ENCODE data around the gene NRXN3.

Gene NRXN3

GRCh38 chr14:78325911-78326310 lies 155.7 kb downstream of the NRXN3 start:
- no peak overlapping the region for H3K27ac Mint-ChIP-seq
- H3K27me3 Mint-ChIP-seq (ENCODE audit: low read depth): peaks cover 6% of the 10 kb centered on the region
- H3K9me3 Mint-ChIP-seq: no peaks in the 10 kb centered on the region
- TF ChIP-seq CTCF (IDR thresholded peaks at IDR 0.05; ENCODE audit: unreplicated experiment in 3 of 3): no peak
- no peak overlapping the region for H3K4me3 Mint-ChIP-seq
- peaks cover 19% of the 10 kb centered on the region for H3K4me1 Mint-ChIP-seq
- H3K36me3 Mint-ChIP-seq (ENCODE audit: low read depth): no peaks in the 10 kb centered on the region

GRCh38 chr14:78327426-78328221 lies 157.5 kb downstream of the NRXN3 start:
- Mint-ChIP-seq H3K9me3 (no peaks in the 10 kb centered on the region), H3K4me3 (no peak overlapping the region), H3K36me3 (ENCODE audit: low read depth) (no peaks in the 10 kb centered on the region), H3K27ac (no peak overlapping the region), H3K4me1 (peaks cover 13% of the 10 kb centered on the region), H3K27me3 (ENCODE audit: low read depth) (peaks cover 3% of the 10 kb centered on the region)
- TF ChIP-seq CTCF (IDR thresholded peaks at IDR 0.05; ENCODE audit: unreplicated experiment in 3 of 3): no peak

DNA sequence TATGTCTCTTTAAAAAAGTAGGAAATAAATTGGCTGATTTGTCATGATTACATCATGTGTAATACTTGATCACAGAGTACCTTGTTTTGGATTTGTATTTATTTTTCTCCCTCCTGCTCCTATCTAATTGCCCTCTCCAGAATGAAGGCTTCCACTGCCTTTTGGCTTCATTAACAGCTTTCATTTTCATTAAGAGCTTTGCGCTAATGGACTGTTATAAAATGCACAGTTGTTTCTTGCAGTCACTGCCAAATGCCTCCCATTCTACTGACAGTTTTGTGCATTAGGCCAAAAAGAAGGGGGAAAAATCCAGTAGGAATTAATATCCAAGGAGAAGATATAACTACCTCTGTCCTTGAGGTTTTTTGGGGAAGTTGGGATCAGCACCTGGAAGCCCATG lies 159.2 kb downstream of the NRXN3 start:
- Mint-ChIP-seq H3K36me3 (ENCODE audit: low read depth) (no peaks in the 10 kb centered on the region), H3K4me1 (peaks cover 13% of the 10 kb centered on the region), H3K27ac (no peak overlapping the region), H3K27me3 (ENCODE audit: low read depth) (peaks cover 3% of the 10 kb centered on the region), H3K9me3 (no peaks in the 10 kb centered on the region), H3K4me3 (no peak overlapping the region)
- TF ChIP-seq CTCF (IDR thresholded peaks at IDR 0.05; ENCODE audit: unreplicated experiment in 3 of 3): no peak

DNA sequence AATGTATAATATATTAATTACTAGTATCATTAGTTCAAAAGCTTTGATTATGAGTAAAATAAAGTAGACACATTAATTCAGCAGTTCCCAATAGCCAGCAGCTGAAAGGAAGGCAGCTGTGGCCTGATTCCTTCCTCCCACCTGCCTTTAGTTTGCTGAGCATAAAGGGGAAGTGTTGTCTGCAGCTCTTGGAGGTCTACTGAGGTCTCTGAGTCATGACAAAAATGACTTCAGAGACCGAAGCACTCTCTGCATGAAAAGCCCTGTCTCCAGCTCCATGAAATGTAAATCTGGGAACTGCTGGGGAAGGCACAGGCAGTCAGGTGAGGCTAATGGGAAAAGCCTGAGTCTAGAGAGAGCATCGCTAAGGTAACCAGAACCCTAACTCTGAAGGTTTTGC lies 165.4 kb downstream of the NRXN3 start:
- Mint-ChIP-seq H3K27me3 (ENCODE audit: low read depth) (no peaks in the 10 kb centered on the region), H3K4me1 (no peaks in the 10 kb centered on the region), H3K36me3 (ENCODE audit: low read depth) (no peaks in the 10 kb centered on the region), H3K4me3 (no peak overlapping the region), H3K27ac (no peak overlapping the region), H3K9me3 (no peaks in the 10 kb centered on the region)
- no peak for TF ChIP-seq CTCF (IDR thresholded peaks at IDR 0.05; ENCODE audit: unreplicated experiment in 3 of 3)

DNA sequence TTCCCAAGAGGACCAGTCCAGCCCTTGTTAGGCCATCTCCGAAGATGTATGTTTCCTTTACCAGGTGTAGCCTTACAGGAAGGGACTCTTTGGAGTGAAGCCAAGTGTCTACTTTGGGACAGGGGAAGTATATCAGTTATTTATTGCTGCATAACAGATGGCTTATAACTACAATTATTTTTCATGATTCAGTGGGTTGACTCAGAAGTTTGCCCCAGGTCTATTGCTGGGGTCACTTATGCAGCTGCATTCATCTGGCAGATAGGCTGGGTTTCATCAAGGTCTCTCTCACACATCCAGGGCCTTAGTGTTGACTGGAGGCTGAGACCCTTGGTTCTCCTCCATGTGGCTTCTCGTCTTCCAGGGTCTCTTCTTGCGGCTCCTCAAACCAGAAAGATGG lies 170.1 kb downstream of the NRXN3 start:
- Mint-ChIP-seq H3K36me3 (ENCODE audit: low read depth) (no peaks in the 10 kb centered on the region), H3K4me3 (no peak overlapping the region), H3K4me1 (no peaks in the 10 kb centered on the region), H3K27me3 (ENCODE audit: low read depth) (no peaks in the 10 kb centered on the region), H3K27ac (no peak overlapping the region), H3K9me3 (no peaks in the 10 kb centered on the region)
- TF ChIP-seq CTCF (IDR thresholded peaks at IDR 0.05; ENCODE audit: unreplicated experiment in 3 of 3): no peak

- no peaks in the 10 kb centered on the region for H3K27me3 Mint-ChIP-seq (ENCODE audit: low read depth)
- no peak overlapping the region for H3K4me3 Mint-ChIP-seq
- H3K9me3 Mint-ChIP-seq: no peaks in the 10 kb centered on the region
Observed at GRCh38 chr14:78341827-78342389, 171.7 kb downstream of the NRXN3 start.

More at GRCh38 chr14:78341827-78342389, 171.7 kb downstream of the NRXN3 start:
- H3K36me3 Mint-ChIP-seq (ENCODE audit: low read depth): no peaks in the 10 kb centered on the region
- no peaks in the 10 kb centered on the region for H3K4me1 Mint-ChIP-seq
- no peak for TF ChIP-seq CTCF (IDR thresholded peaks at IDR 0.05; ENCODE audit: unreplicated experiment in 3 of 3)
- H3K27ac Mint-ChIP-seq: no peak overlapping the region
